Activated T-helper 2 cell treated with anti-CD3 and anti-CD28 coated beads, Interferon-gamma antibody, Interleukin-2, Interleukin-4, amounts not matched to agents 10 μg/mL and 5 μg/mL and 100 μg/mL, durations not matched to agents 14 hours and 24 hours and 36 hours (primary cell): ENCODE results near the gene UQCRFS1. TPM values are rescaled to one million over a fixed set of nuclear protein-coding genes. Genes with fewer than 3 reads are reported as not detected.

Source experiments
- DNase-seq: peaks from one replicate; pipeline ENCODE4 v3.0.0; 2021; ENCODE audit warnings: low spot score
- H3K27ac Mint-ChIP-seq: one replicate; pipeline ENCODE4 v1.8.0; 2021; ENCODE audit warnings: mixed read lengths
- H3K27me3 Mint-ChIP-seq: one replicate; pipeline ENCODE4 v1.8.0; 2021; ENCODE audit warnings: low read depth, mixed read lengths
- H3K36me3 Mint-ChIP-seq: one replicate; pipeline ENCODE4 v1.8.0; 2021; ENCODE audit warnings: low read depth, mixed read lengths
- H3K4me1 Mint-ChIP-seq: one replicate; pipeline ENCODE4 v1.8.0; 2021; ENCODE audit warnings: low read depth, mixed read lengths
- H3K4me3 Mint-ChIP-seq: one replicate; pipeline ENCODE4 v1.8.0; 2021; ENCODE audit warnings: low read depth, mild to moderate bottlenecking, moderate library complexity, mixed read lengths
- H3K9me3 Mint-ChIP-seq: one replicate; pipeline ENCODE4 v1.8.0; 2021; ENCODE audit warnings: mixed read lengths
- intact Hi-C: fragments of 100-400 bp; cut with micrococcal nuclease; formaldehyde crosslinking; loops from one replicate; pipeline ENCODE4 v1.15.1; 2023
- total RNA-seq: library from RNA; stranded (reverse); gene quantifications from 2 replicates; pipeline ENCODE4 v1.2.3, GENCODE V29; 2022

Gene UQCRFS1
- total RNA-seq, 1 donor from 2014 or later, result 44.6 TPM

- H3K27ac Mint-ChIP-seq, result no peak overlapping the region
- DNase-seq, result no peak
- intact Hi-C loops, result no loop called here
- H3K27me3 Mint-ChIP-seq, result no peaks in the 10 kb centered on the region
- peaks cover 41% of the 10 kb centered on the region for H3K9me3 Mint-ChIP-seq
- no peaks in the 10 kb centered on the region for H3K4me1 Mint-ChIP-seq
- H3K36me3 Mint-ChIP-seq, result no peaks in the 10 kb centered on the region
- no peak overlapping the region for H3K4me3 Mint-ChIP-seq
Measured at GRCh38 chr19:29176981-29177754, 35.8 kb downstream of the UQCRFS1 start.

DNA sequence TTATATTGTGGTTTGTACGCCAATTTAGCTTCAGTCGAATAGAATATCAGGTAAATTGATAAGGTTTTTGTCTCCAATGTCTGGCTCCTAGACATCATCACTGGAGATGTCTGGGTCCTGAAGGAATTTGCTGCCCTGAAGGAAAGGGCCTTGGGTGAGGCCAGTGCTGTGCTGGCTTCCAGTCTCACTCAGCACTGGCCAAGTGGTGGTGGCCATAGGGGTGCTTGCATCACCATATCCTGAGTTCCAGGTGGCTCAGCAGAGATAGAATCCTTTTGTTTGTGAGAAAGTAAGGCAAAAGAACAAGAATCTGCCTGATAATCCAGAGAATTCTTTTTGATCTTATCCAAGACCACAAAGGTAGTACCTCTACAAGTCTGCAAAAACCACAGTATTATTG lies 39.1 kb downstream of the UQCRFS1 start:
- H3K27me3 Mint-ChIP-seq, result no peaks in the 10 kb centered on the region
- H3K4me1 Mint-ChIP-seq, result peaks cover 4% of the 10 kb centered on the region
- no peak overlapping the region for H3K4me3 Mint-ChIP-seq
- H3K9me3 Mint-ChIP-seq, result peaks cover 41% of the 10 kb centered on the region
- intact Hi-C loops, result no loop called here
- H3K36me3 Mint-ChIP-seq, result no peaks in the 10 kb centered on the region
- no peak overlapping the region for H3K27ac Mint-ChIP-seq
- DNase-seq, result no peak

GRCh38 chr19:29172302-29172701 lies 40.6 kb downstream of the UQCRFS1 start:
- intact Hi-C loops, result no loop called here
- H3K9me3 Mint-ChIP-seq, result peaks cover 37% of the 10 kb centered on the region
- H3K4me1 Mint-ChIP-seq, result peaks cover 4% of the 10 kb centered on the region
- no peak overlapping the region for H3K27ac Mint-ChIP-seq
- no peak overlapping the region for H3K4me3 Mint-ChIP-seq
- no peak for DNase-seq
- no peaks in the 10 kb centered on the region for H3K27me3 Mint-ChIP-seq
- H3K36me3 Mint-ChIP-seq, result no peaks in the 10 kb centered on the region

- Mint-ChIP-seq H3K27me3 (no peaks in the 10 kb centered on the region), H3K36me3 (no peaks in the 10 kb centered on the region), H3K27ac (no peak overlapping the region), H3K9me3 (peaks cover 29% of the 10 kb centered on the region), H3K4me1 (peaks cover 4% of the 10 kb centered on the region), H3K4me3 (no peak overlapping the region)
- intact Hi-C loops, result no loop called here
- DNase-seq, result no peak
Measured at GRCh38 chr19:29171525-29171924, 41.4 kb downstream of the UQCRFS1 start.

- Mint-ChIP-seq H3K27me3 (no peaks in the 10 kb centered on the region), H3K27ac (no peak overlapping the region)
Measured at GRCh38 chr19:29170554-29170953, 42.4 kb downstream of the UQCRFS1 start.

GRCh38 chr19:29162694-29163093 lies 50.3 kb downstream of the UQCRFS1 start:
- H3K36me3 Mint-ChIP-seq, result no peaks in the 10 kb centered on the region
- H3K4me1 Mint-ChIP-seq, result no peaks in the 10 kb centered on the region
- intact Hi-C loops, result no loop called here
- H3K27ac Mint-ChIP-seq, result no peak overlapping the region
- H3K9me3 Mint-ChIP-seq, result peaks cover 2% of the 10 kb centered on the region
- no peak overlapping the region for H3K4me3 Mint-ChIP-seq
- DNase-seq, result no peak
- H3K27me3 Mint-ChIP-seq, result no peaks in the 10 kb centered on the region

More at GRCh38 chr19:29170554-29170953, 42.4 kb downstream of the UQCRFS1 start:
- no peak overlapping the region for H3K4me3 Mint-ChIP-seq
- H3K4me1 Mint-ChIP-seq, result peaks cover 4% of the 10 kb centered on the region
- H3K36me3 Mint-ChIP-seq, result no peaks in the 10 kb centered on the region
- intact Hi-C loops, result no loop called here
- peaks cover 19% of the 10 kb centered on the region for H3K9me3 Mint-ChIP-seq
- no peak for DNase-seq

DNA sequence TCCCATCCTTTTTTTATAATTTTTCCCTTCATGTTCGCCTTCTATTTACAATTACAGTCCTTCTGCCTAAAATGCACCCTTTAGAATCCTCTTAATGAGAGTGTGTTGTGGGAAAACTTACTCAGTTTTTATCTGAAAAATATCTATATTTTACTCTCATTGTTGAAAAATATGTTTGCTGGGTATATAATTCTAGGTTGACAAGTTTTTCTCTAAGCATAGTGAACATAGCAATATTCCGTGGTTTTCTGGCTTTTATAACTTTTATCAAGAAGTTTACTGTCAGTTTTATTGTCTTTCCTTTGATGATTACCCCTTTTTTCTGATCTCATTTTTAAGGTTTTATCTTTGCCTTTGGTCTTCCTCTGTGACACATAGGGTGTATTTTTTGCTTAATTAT lies 57.3 kb downstream of the UQCRFS1 start:
- Mint-ChIP-seq H3K36me3 (no peaks in the 10 kb centered on the region), H3K9me3 (peaks cover 25% of the 10 kb centered on the region), H3K4me1 (no peaks in the 10 kb centered on the region), H3K4me3 (no peak overlapping the region), H3K27me3 (no peaks in the 10 kb centered on the region), H3K27ac (no peak overlapping the region)
- intact Hi-C loops, result no loop called here
- no peak for DNase-seq
